Right lobe of liver (tissue), 6 donors: ENCODE measurements around the gene FCER1G. TPM values are rescaled to one million over a fixed set of nuclear protein-coding genes. Genes with fewer than 3 reads are reported as not detected.

Experiments used
- ATAC-seq, 4 donors: fragments of 200-7000 bp; cut with Tn5 transposase; one replicate each; pipeline ENCODE4 v1.9.1; 2020; ENCODE audit warnings: mild to moderate bottlenecking in 4 of 4, moderate library complexity in 4 of 4
- DNase-seq, 3 donors: peaks; one replicate each; pipeline ENCODE4 v3.0.0-alpha.2; 2020
- H3K27ac ChIP-seq, 3 donors: fragments of 200-600 bp; one replicate each; pipeline ENCODE4 v1.8.0; 2022
- H3K27me3 ChIP-seq, 2 donors: fragments of 200-600 bp; one replicate each; pipeline ENCODE4 v1.8.0; 2022
- H3K36me3 ChIP-seq, 4 donors: fragments of 200-600 bp; sonication (generic) in 1 of 4; one replicate each; pipeline versions ENCODE4 v1.5.1 to v1.8.0; 2017 to 2022; ENCODE audit warnings: control low read depth in 1 of 4
- H3K4me1 ChIP-seq, 4 donors: fragments of 200-600 bp; sonication (generic) in 1 of 4; one replicate each; pipeline versions ENCODE4 v1.5.1 to v1.8.0; 2017 to 2022; ENCODE audit warnings: control low read depth in 1 of 4
- H3K4me3 ChIP-seq, 3 donors: fragments of 200-600 bp; one replicate each; pipeline ENCODE4 v1.8.0; 2022
- H3K9me3 ChIP-seq, 4 donors: fragments of 200-600 bp; sonication (generic) in 1 of 4; one replicate each; pipeline versions ENCODE4 v1.5.1 to v1.8.0; 2017 to 2022; ENCODE audit warnings: control low read depth in 1 of 4
- CTCF ChIP-seq, 4 donors: fragments of 200-600 bp in 3 of 4; fragments of 450-650 bp in 1 of 4; IDR thresholded peaks; one replicate each; pipeline versions ENCODE4 v1.5.1 to v1.8.0; 2016 to 2022; ENCODE audit warnings: antibody characterized with exemption in 4 of 4, mild to moderate bottlenecking in 2 of 4
- POLR2A ChIP-seq: fragments of 450-650 bp; IDR thresholded peaks from one replicate; pipeline ENCODE4 v1.6.1; 2017; ENCODE audit warnings: antibody characterized with exemption, mild to moderate bottlenecking
- WGBS: methylation state at CpG from one replicate; pipeline ENCODE4 v1.1.6; 2018; ENCODE audit warnings: low coverage, low lambda C conversion rate; ENCODE audit not compliant: insufficient coverage; ENCODE audit errors: missing lambda C conversion rate; 5-methylcytosine and 5-hydroxymethylcytosine counted together
- intact Hi-C, 2 donors: fragments of 100-400 bp; cut with DNase I; formaldehyde crosslinking; loops; one replicate each; pipeline versions ENCODE4 v1.11.2 to v1.14.1; 2022
- microRNA-seq, 2 donors: library from miRNA; unstranded; fragments of <30 nt; microRNA quantifications; one replicate each; pipeline ENCODE4, GENCODE V29; 2019 to 2020
- total RNA-seq, 6 experiments: library from RNA; depleted of rRNA in 2 of 6; stranded (reverse); fragments of >200 nt in 2 of 6; fragmentation: NEBNext Ultra II Directional in 3 of 6; extraction: Animal tissue kit (Norgen Biotek cat#: 25700) in 3 of 6; gene quantifications; one replicate each; pipeline versions ENCODE4 v1.1.0 to v1.2.4, GENCODE V29; 2016 to 2023
- donor health status: DM: no; HTN: yes; CAD: no.
- donor health status: DM: no; HTN: no; CAD: no.
- donor health status: DM: no; HTN: no; CAD: no.
- donor health status: DM: no; HTN: yes; CAD: no.
- donor health status: DM: no; HTN: yes; CAD: no.

Gene FCER1G
- total RNA-seq, 6 experiments from 2014 or later = 11.5 to 54.0 (median 19.0) TPM

GRCh38 chr1:161267321-161267720 is 52.2 kb downstream of the FCER1G start:
- Histone ChIP-seq H3K4me1 (no peaks in the 10 kb centered on the region), H3K36me3 (no peaks in the 10 kb centered on the region), H3K4me3 (no peak overlapping the region), H3K27me3 (no peaks in the 10 kb centered on the region), H3K27ac (no peak overlapping the region), H3K9me3 (no peaks in the 10 kb centered on the region)
- intact Hi-C loops = no loop called here
- WGBS = 63% methylated on average over 2 of the region's 3 CpGs
- DNase-seq (no peak), ATAC-seq (no peak)
- no peak for TF ChIP-seq CTCF (IDR thresholded peaks at IDR 0.05)
- TF ChIP-seq POLR2A = no peak

Small RNA genes lying within 50 kb of the gene (microRNA-seq; reads per million reads assigned to microRNA genes)
- 0.58 to 1.9 reads per million in 2 donors for gene MIR5187

Other genes with a start within 250 kb of the FCER1G start
- 100 to 1,000 TPM in 1 of 6 experiments, 10 to 100 TPM in 5; 48.3 to 119 (median 65.3) TPM for gene F11R, start 194.1 kb upstream of the FCER1G start, total RNA-seq
- gene TSTD1, start 176.3 kb upstream of the FCER1G start, total RNA-seq = 10 to 100 TPM; 16.3 to 60.8 (median 28.3) TPM
- 10 to 100 TPM; 25.5 to 34.3 (median 28.1) TPM for gene USF1, start 169.3 kb upstream of the FCER1G start, total RNA-seq
- gene ARHGAP30, start 145.4 kb upstream of the FCER1G start, total RNA-seq = 1 to 10 TPM; 2.8 to 7.4 (median 3.6) TPM
- not detected for gene NECTIN4, start 125.7 kb upstream of the FCER1G start, total RNA-seq
- 1 to 10 TPM; 1.4 to 6.8 (median 2.9) TPM for gene KLHDC9, start 116.9 kb upstream of the FCER1G start, total RNA-seq
- 10 to 100 TPM; 16.6 to 37.5 (median 25.8) TPM for gene PFDN2, start 97.3 kb upstream of the FCER1G start, total RNA-seq
- 10 to 100 TPM; 36.9 to 67.8 (median 45.8) TPM for gene NIT1, start 97.2 kb upstream of the FCER1G start, total RNA-seq
- gene DEDD, start 82.6 kb upstream of the FCER1G start, total RNA-seq = 10 to 100 TPM; 13.8 to 22.0 (median 16.6) TPM
- gene UFC1, start 61.3 kb upstream of the FCER1G start, total RNA-seq = 10 to 100 TPM; 24.6 to 37.7 (median 35.3) TPM
- 10 to 100 TPM in 1 of 6 experiments, 1 to 10 TPM in 5; 6.9 to 11.1 (median 8.8) TPM for gene USP21, start 55.8 kb upstream of the FCER1G start, total RNA-seq
- 10 to 100 TPM in 1 of 6 experiments, 1 to 10 TPM in 5; 7.6 to 14.3 (median 9.5) TPM for gene PPOX, start 48.9 kb upstream of the FCER1G start, total RNA-seq
- 10 to 100 TPM; 10.9 to 21.1 (median 13.1) TPM for gene B4GALT3, start 37.8 kb upstream of the FCER1G start, total RNA-seq
- 10 to 100 TPM in 1 of 6 experiments, 1 to 10 TPM in 3, under 1 TPM in 2; 0.29 to 11.0 (median 2.1) TPM for gene ADAMTS4, start 16.2 kb upstream of the FCER1G start, total RNA-seq
- 100 to 1,000 TPM in 5 of 6 experiments, 10 to 100 TPM in 1; 91.1 to 157 (median 107) TPM for gene NDUFS2, start 12.9 kb upstream of the FCER1G start, total RNA-seq
- over 10,000 TPM in 2 of 6 experiments, 1,000 to 10,000 TPM in 4; 3,802 to 16,527 (median 7,524) TPM for gene APOA2, start 8.3 kb downstream of the FCER1G start, total RNA-seq
- 10 to 100 TPM in 3 of 6 experiments, 1 to 10 TPM in 3; 4.3 to 18.5 (median 8.1) TPM for gene TOMM40L, start 10.8 kb downstream of the FCER1G start, total RNA-seq
- 100 to 1,000 TPM in 3 of 6 experiments, 10 to 100 TPM in 3; 24.1 to 169 (median 85.7) TPM for gene NR1I3, start 22.9 kb downstream of the FCER1G start, total RNA-seq
- 1 to 10 TPM; 1.3 to 6.0 (median 2.9) TPM for gene PCP4L1, start 43.5 kb downstream of the FCER1G start, total RNA-seq
- gene MPZ, start 94.7 kb downstream of the FCER1G start, total RNA-seq = 10 to 100 TPM in 1 of 6 experiments, 1 to 10 TPM in 5; 2.1 to 14.3 (median 6.5) TPM
- gene SDHC, start 99.1 kb downstream of the FCER1G start, total RNA-seq = 100 to 1,000 TPM; 167 to 282 (median 235) TPM
- gene CFAP126, start 152.6 kb downstream of the FCER1G start, total RNA-seq = not detected